Fibroblast of the aortic adventitia (primary cell): ENCODE measurements around the gene FGFR3. TPM values are rescaled to one million over a fixed set of nuclear protein-coding genes. Genes with fewer than 3 reads are reported as not detected.

Experiments
- DNase-seq: peaks from one replicate; pipeline ENCODE4 v3.0.0-alpha.2; 2010; ENCODE audit warnings: low read depth
- H3K4me3 ChIP-seq: 2 replicates; pipeline ENCODE4 v1.5.1; 2011; ENCODE audit warnings: low read depth, mild to moderate bottlenecking, control low read depth, low read length, moderate library complexity
- CTCF ChIP-seq: IDR thresholded peaks from 2 replicates; pipeline ENCODE4 v1.5.1; 2011; ENCODE audit warnings: mild to moderate bottlenecking, low read length, control low read depth, inconsistent platforms; ENCODE audit not compliant: insufficient read depth
- total RNA-seq: library from RNA; depleted of rRNA; stranded (reverse); fragments of >200 nt; gene quantifications from 2 replicates; pipeline ENCODE4 v1.2.3, GENCODE V29; 2012; ENCODE audit warnings: low replicate concordance

Gene FGFR3
- total RNA-seq, 1 donor, result 0.45 TPM

DNA sequence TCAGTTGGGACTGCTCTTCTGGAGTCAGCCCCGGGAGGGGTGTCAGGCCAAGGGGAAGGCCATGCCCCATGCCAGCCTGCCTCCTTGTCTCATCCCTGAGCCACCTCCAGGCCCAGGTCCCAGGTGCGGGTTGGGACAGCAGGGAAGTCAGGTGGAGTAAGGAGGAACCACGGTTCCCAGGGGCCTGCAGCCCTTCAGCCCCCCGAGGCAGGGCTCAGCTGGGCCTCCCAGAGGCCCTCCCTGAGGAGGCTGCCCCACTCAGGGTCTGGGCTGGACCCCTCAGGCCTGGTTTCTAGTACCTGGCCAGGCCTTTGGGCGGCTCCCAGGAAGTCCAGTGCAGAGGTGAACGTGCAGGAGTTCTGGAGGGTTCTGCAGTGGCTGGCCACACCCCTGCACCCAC is 23.4 kb upstream of the FGFR3 start:
- H3K4me3 ChIP-seq, result no peak overlapping the region
- no peak for TF ChIP-seq CTCF
- DNase-seq, result no peak

- TF ChIP-seq CTCF, result no peak
- no peak for DNase-seq
- H3K4me3 ChIP-seq, result no peak overlapping the region
Observed at GRCh38 chr4:1770245-1770644, 22.8 kb upstream of the FGFR3 start.

GRCh38 chr4:1770791-1771231 is 22.3 kb upstream of the FGFR3 start:
- no peak overlapping the region for H3K4me3 ChIP-seq
- TF ChIP-seq CTCF, result no peak
- no peak for DNase-seq

- no peak for DNase-seq
- no peak overlapping the region for H3K4me3 ChIP-seq
- no peak for TF ChIP-seq CTCF
Observed at GRCh38 chr4:1771555-1772305, 21.4 kb upstream of the FGFR3 start.

DNA sequence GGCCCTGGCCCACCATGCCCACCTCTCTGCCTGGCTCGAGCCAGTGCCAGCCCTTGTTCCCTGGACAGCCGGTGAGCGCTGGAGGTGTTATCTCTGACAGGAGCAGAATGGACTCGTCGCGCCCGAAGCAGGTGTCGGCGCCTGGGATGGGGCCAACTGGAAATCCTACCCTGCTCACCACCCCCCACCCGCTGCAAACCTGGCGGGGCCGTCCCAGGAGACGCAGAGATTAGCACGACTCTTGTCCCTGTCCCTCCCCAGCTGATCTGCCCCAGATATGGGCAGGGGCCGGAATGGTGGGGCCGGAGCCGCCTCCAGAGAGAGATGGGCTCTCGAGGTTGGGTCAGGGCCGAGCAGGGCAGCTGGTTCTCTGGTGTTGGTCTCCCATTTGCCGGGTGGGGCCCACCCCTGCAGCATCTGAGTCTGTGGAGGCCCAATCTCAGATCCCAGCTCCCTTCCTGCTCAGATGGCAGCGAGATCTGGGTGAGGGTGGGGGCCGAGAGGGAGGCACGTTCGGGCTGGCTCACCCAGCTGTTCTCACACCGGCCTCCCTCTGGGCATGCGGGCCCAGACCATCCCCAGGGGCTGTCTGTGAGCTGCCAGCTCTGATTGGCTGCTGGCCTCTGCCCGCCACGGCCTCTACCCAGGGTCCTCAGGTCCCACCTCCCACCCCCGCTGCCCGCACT is 20.1 kb upstream of the FGFR3 start:
- no peak for TF ChIP-seq CTCF
- no peak overlapping the region for H3K4me3 ChIP-seq
- DNase-seq, result no peak

- TF ChIP-seq CTCF, result no peak
- no peak for DNase-seq
- no peak overlapping the region for H3K4me3 ChIP-seq
Observed at GRCh38 chr4:1773754-1774153, 19.3 kb upstream of the FGFR3 start.
